SK-N-SH (cell line): ENCODE data around the gene ZNF239. TPM values are rescaled to one million over a fixed set of nuclear protein-coding genes. Genes with fewer than 3 reads are reported as not detected.

Experiments used
- CTCF ChIA-PET: fragments of 300-600, 350-600 bp; formaldehyde crosslinking; extraction: SDS; loops from one replicate; lab custom pipeline; 2021; lab: Yijun Ruan, JAX
- POLR2A ChIA-PET: fragments of 350-600 bp; sonication (Branson Sonifier 250); formaldehyde crosslinking; extraction: SDS; loops from one replicate; lab custom pipeline; 2020; ENCODE audit warnings: antibody characterized with exemption, inconsistent platforms; lab: Yijun Ruan, JAX
- DNase-seq: peaks from one replicate; pipeline ENCODE4 v3.0.0; 2012
- H2AFZ ChIP-seq: fragments of 200-600 bp; sonication (generic); 2 replicates; pipeline ENCODE4 v1.8.1; 2016; ENCODE audit warnings: antibody characterized with exemption, mild to moderate bottlenecking, low read depth
- H3F3A ChIP-seq: fragments of 200-600 bp; sonication (generic); replicated peaks from 2 replicates; pipeline ENCODE3; 2016; ENCODE audit warnings: antibody characterized with exemption, mild to moderate bottlenecking; ENCODE audit not compliant: insufficient read depth
- H3K27ac ChIP-seq, 2 experiments: fragments of 200-500 bp in 1 of 2; fragments of 200-600 bp in 1 of 2; sonication (Bioruptor generic) in 1 of 2; sonication (generic), shearing (Covaris generic) in 1 of 2; 2 replicates each; pipeline versions ENCODE4 v1.5.1 to v1.6.1; 2014 to 2016; ENCODE audit warnings: low read depth in 2 of 2, inconsistent platforms in 1 of 2, low read length in 1 of 2, mild to moderate bottlenecking in 1 of 2, mixed read lengths in 1 of 2
- H3K27me3 ChIP-seq: fragments of 200-600 bp; sonication (generic), shearing (Covaris generic); 2 replicates; pipeline ENCODE4 v1.6.1; 2016; ENCODE audit warnings: mixed run types; ENCODE audit not compliant: insufficient read depth
- H3K36me3 ChIP-seq, 2 experiments: fragments of 200-500 bp in 1 of 2; fragments of 200-600 bp in 1 of 2; sonication (Bioruptor generic) in 1 of 2; sonication (generic) in 1 of 2; replicated peaks in 1 of 2; 2 replicates each; pipeline versions ENCODE3 to v1.5.1; 2014 to 2016; ENCODE audit warnings: low read length in 1 of 2, mild to moderate bottlenecking in 1 of 2; ENCODE audit not compliant: insufficient read depth in 2 of 2, control insufficient read depth in 1 of 2
- H3K4me1 ChIP-seq, 2 experiments: fragments of 200-500 bp in 1 of 2; fragments of 200-600 bp in 1 of 2; sonication (Bioruptor generic) in 1 of 2; sonication (generic), shearing (Covaris generic) in 1 of 2; 2 replicates each; pipeline versions ENCODE4 v1.5.1 to v1.6.1; 2014 to 2016; ENCODE audit warnings: low read depth in 1 of 2, low read length in 1 of 2, mixed run types in 1 of 2; ENCODE audit not compliant: insufficient read depth in 2 of 2, control insufficient read depth in 1 of 2
- H3K4me2 ChIP-seq: fragments of 200-600 bp; sonication (generic), shearing (Covaris generic); 2 replicates; pipeline ENCODE4 v1.6.1; 2017; ENCODE audit warnings: mixed run types
- H3K4me3 ChIP-seq, 2 experiments: fragments of 200-500 bp in 1 of 2; fragments of 200-600 bp in 1 of 2; sonication (Bioruptor generic) in 1 of 2; sonication (generic), shearing (Covaris generic) in 1 of 2; 2 replicates each; pipeline versions ENCODE4 v1.5.1 to v1.8.1; 2014 to 2016; ENCODE audit warnings: low read depth in 2 of 2, inconsistent platforms in 1 of 2, low read length in 1 of 2, mild to moderate bottlenecking in 1 of 2, mixed read lengths in 1 of 2, moderate library complexity in 1 of 2
- H3K79me2 ChIP-seq: fragments of 200-600 bp; sonication (generic); 2 replicates; pipeline ENCODE4 v1.8.1; 2017; ENCODE audit warnings: mild to moderate bottlenecking; ENCODE audit not compliant: insufficient read depth
- H3K9ac ChIP-seq: fragments of 200-600 bp; sonication (generic); 2 replicates; pipeline ENCODE4 v1.6.1; 2017; ENCODE audit warnings: mixed run types
- H3K9me2 ChIP-seq: fragments of 200-600 bp; sonication (generic); 2 replicates; pipeline ENCODE4 v1.6.1; 2017; ENCODE audit warnings: mixed run types
- H3K9me3 ChIP-seq: fragments of 200-600 bp; sonication (generic); 2 replicates; pipeline ENCODE4 v1.6.1; 2017; ENCODE audit warnings: mixed run types, mild to moderate bottlenecking, moderate library complexity
- H4K20me1 ChIP-seq: fragments of 200-600 bp; sonication (generic); 2 replicates; pipeline ENCODE4 v1.6.1; 2017; ENCODE audit warnings: mild to moderate bottlenecking, mixed run types; ENCODE audit not compliant: insufficient read depth
- CHD2 ChIP-seq: fragments of 150-350 bp; IDR thresholded peaks from 2 replicates; pipeline ENCODE4 v1.6.1; 2018; ENCODE audit warnings: low read length; ENCODE audit not compliant: partially characterized antibody
- ELF1 ChIP-seq: IDR thresholded peaks from 2 replicates; pipeline ENCODE4 v1.4.0; 2012
- EP300 ChIP-seq, 2 experiments: IDR thresholded peaks; 2 replicates each; pipeline versions ENCODE4 v1.4.0 to v1.6.1; 2012; ENCODE audit warnings: borderline replicate concordance in 1 of 2, low read depth in 1 of 2, low read length in 1 of 2
- EZH2phosphoT487 ChIP-seq: fragments of 200-600 bp; sonication (generic); IDR thresholded peaks from 2 replicates; pipeline ENCODE4 v1.6.1; 2017; ENCODE audit warnings: low read depth, mixed run types, mild to moderate bottlenecking, antibody characterized with exemption, moderate library complexity, borderline replicate concordance
- FOSL2 ChIP-seq: IDR thresholded peaks from 2 replicates; pipeline ENCODE4 v1.4.0; 2012; ENCODE audit warnings: low read depth, mild to moderate bottlenecking, moderate library complexity, borderline replicate concordance
- GABPA ChIP-seq: IDR thresholded peaks from 2 replicates; pipeline ENCODE4 v1.4.0; 2012; ENCODE audit warnings: low read depth, mild to moderate bottlenecking
- MEF2A ChIP-seq: IDR thresholded peaks from 2 replicates; pipeline ENCODE4 v1.4.0; 2012; ENCODE audit warnings: low read depth, borderline replicate concordance
- MXI1 ChIP-seq: IDR thresholded peaks from 2 replicates; pipeline ENCODE4 v1.6.1; 2012; ENCODE audit warnings: mild to moderate bottlenecking, low read depth, low read length, improper control_type of control experiment
- NFIC ChIP-seq: IDR thresholded peaks from 2 replicates; pipeline ENCODE4 v1.4.0; 2012; ENCODE audit warnings: borderline replicate concordance
- PBX3 ChIP-seq: IDR thresholded peaks from 2 replicates; pipeline ENCODE4; 2012
- POLR2AphosphoS5 ChIP-seq: IDR thresholded peaks from 2 replicates; pipeline ENCODE4 v1.6.1; 2012; ENCODE audit warnings: low read depth, low read length
- REST ChIP-seq: IDR thresholded peaks from 2 replicates; pipeline ENCODE4 v1.6.1; 2012; ENCODE audit warnings: mild to moderate bottlenecking, low read depth, low read length, moderate library complexity
- SIN3A ChIP-seq: IDR thresholded peaks from 2 replicates; pipeline ENCODE4 v1.6.1; 2012; ENCODE audit warnings: low read depth, mild to moderate bottlenecking, low read length, moderate library complexity, borderline replicate concordance
- SMC3 ChIP-seq: IDR thresholded peaks from 2 replicates; pipeline ENCODE4 v1.6.1; 2012; ENCODE audit warnings: low read depth, low read length, improper control_type of control experiment
- TCF12 ChIP-seq: IDR thresholded peaks from 2 replicates; pipeline ENCODE4 v1.4.0; 2012
- USF1 ChIP-seq: IDR thresholded peaks from 2 replicates; pipeline ENCODE4 v1.4.0; 2012; ENCODE audit warnings: low read depth, borderline replicate concordance
- USF2 ChIP-seq: fragments of 150-350 bp; IDR thresholded peaks from 2 replicates; pipeline ENCODE4 v1.6.1; 2017; ENCODE audit warnings: antibody characterized with exemption, low read length, low read depth, borderline replicate concordance
- WGBS: methylation state at CpG from one replicate; pipeline ENCODE4 v1.1.6; 2017; ENCODE audit warnings: low lambda C conversion rate; 5-methylcytosine and 5-hydroxymethylcytosine counted together
- polyA plus RNA-seq, 3 experiments: library from polyadenylated mRNA; depleted of rRNA; stranded (reverse); fragments of >200 nt; gene quantifications; 2 replicates each; pipeline ENCODE4 v1.2.3, GENCODE V29; 2012

Gene ZNF239
- polyA plus RNA-seq, 1 of the 3 experiments (the other 2 are of a cell fraction), result 11.4 TPM

GRCh38 chr10:43585046-43585445 is 10.6 kb upstream of the ZNF239 start:
- Histone ChIP-seq H3K4me2 (no peak overlapping the region), H2AFZ (no peak overlapping the region), H4K20me1 (no peaks in the 10 kb centered on the region), H3K4me1 (no peaks in the 10 kb centered on the region), H3K36me3 (no peaks in the 10 kb centered on the region), H3K9ac (no peak overlapping the region), H3F3A (no peaks in the 10 kb centered on the region), H3K4me3 (no peak overlapping the region), H3K9me2 (no peaks in the 10 kb centered on the region), H3K27ac (no peak overlapping the region), H3K79me2 (no peaks in the 10 kb centered on the region), H3K9me3 (no peaks in the 10 kb centered on the region), H3K27me3 (no peaks in the 10 kb centered on the region)
- no peak for TF ChIP-seq FOSL2
- WGBS, result 36% methylated on average over 4 of the region's 5 CpGs
- ChIA-PET CTCF (no interaction called here), POLR2A (no interaction called here)
- no peak for DNase-seq

- no peaks in the 10 kb centered on the region for H3K4me1 ChIP-seq
- no peak for DNase-seq
- no peak overlapping the region for H2AFZ ChIP-seq
- CTCF ChIA-PET, result no interaction called here
- H3K27me3 ChIP-seq, result no peaks in the 10 kb centered on the region; the same call in 1 of the 2 replicates
- no peak overlapping the region for H3K27ac ChIP-seq
- H4K20me1 ChIP-seq, result no peaks in the 10 kb centered on the region
- no peaks in the 10 kb centered on the region for H3K9me3 ChIP-seq
- no peak overlapping the region for H3K9ac ChIP-seq
- H3K4me2 ChIP-seq, result no peak overlapping the region
- WGBS, result 37% methylated on average over 4 of the region's 4 CpGs
- no peak overlapping the region for H3K4me3 ChIP-seq
- POLR2A ChIA-PET, result no interaction called here
- H3F3A ChIP-seq, result no peaks in the 10 kb centered on the region
- TF ChIP-seq EP300 (IDR thresholded peaks at IDR 0.05; ENCODE audit: borderline replicate concordance in 1 of 2, low read depth in 1 of 2, low read length in 1 of 2) (no peak), MEF2A (no peak), REST (no peak), CHD2 (no peak), MXI1 (no peak), USF2 (no peak), PBX3 (no peak), ELF1 (no peak), SIN3A (no peak), SMC3 (no peak), USF1 (no peak), POLR2AphosphoS5 (no peak), NFIC (no peak), TCF12 (no peak), EZH2phosphoT487 (no peak), GABPA (no peak)
- H3K36me3 ChIP-seq, result no peaks in the 10 kb centered on the region
- no peaks in the 10 kb centered on the region for H3K9me2 ChIP-seq
- no peaks in the 10 kb centered on the region for H3K79me2 ChIP-seq
Observed at GRCh38 chr10:43584051-43584450, 9.6 kb upstream of the ZNF239 start.
